HepG2 (cell line): ENCODE measurements around the gene STOM. TPM values are rescaled to one million over a fixed set of nuclear protein-coding genes. Genes with fewer than 3 reads are reported as not detected.

Experiments used
- ATAC-seq: fragments of 200-7000 bp; cut with Tn5 transposase; 3 replicates; pipeline ENCODE4 v1.9.1; 2020; ENCODE audit warnings: mild to moderate bottlenecking, moderate library complexity
- BruUV-seq: library from RNA; stranded (reverse); fragments of 400-500 nt; replicated peaks from 2 replicates; lab custom pipeline; 2021; lab: Mats Ljungman, UMichigan
- CTCF ChIA-PET: fragments of 300-600 bp; formaldehyde crosslinking; extraction: SDS; loops from one replicate; lab custom pipeline; 2021; ENCODE audit warnings: low total read pairs, inconsistent platforms, low intra/inter-chr PET ratio; lab: Yijun Ruan, JAX
- POLR2A ChIA-PET: fragments of 350-600 bp; sonication (Branson Sonifier 250); formaldehyde crosslinking; loops from one replicate; lab custom pipeline; 2020; ENCODE audit warnings: antibody characterized with exemption, inconsistent platforms; lab: Yijun Ruan, JAX
- DNase-seq: peaks from one replicate; pipeline ENCODE4 v3.0.0-alpha.2; 2015; ENCODE audit warnings: low spot score
- FAIRE-seq: peaks from 3 replicates; lab custom pipeline; 2011; peaks lifted over from hg19 to GRCh38; lab: Jason Lieb, UNC
- H2AFZ ChIP-seq: one replicate; pipeline ENCODE4 v1.6.1; 2011; ENCODE audit warnings: low read length, inconsistent platforms
- H3K27ac ChIP-seq: fragments of 300-600 bp; 3 replicates; pipeline ENCODE4 v1.8.0; 2011; ENCODE audit warnings: mixed run types, mild to moderate bottlenecking, mixed read lengths, low read length, inconsistent platforms; ENCODE audit not compliant: insufficient read depth; ENCODE audit errors: extremely low read length
- H3K27me3 ChIP-seq, 2 experiments: fragments of 200-600 bp in 1 of 2; 2 replicates in 1 of 2; 3 replicates in 1 of 2; pipeline versions ENCODE4 v1.6.0 to v1.8.0; 2011; ENCODE audit warnings: low read length in 2 of 2, mild to moderate bottlenecking in 2 of 2, moderate library complexity in 2 of 2, inconsistent platforms in 1 of 2; ENCODE audit not compliant: insufficient read depth in 2 of 2, control insufficient read depth in 1 of 2
- H3K36me3 ChIP-seq, 2 experiments: fragments of 200-600 bp in 1 of 2; replicated peaks in 1 of 2; 2 replicates in 1 of 2; 3 replicates in 1 of 2; pipeline versions ENCODE4 v1.5.1 to v1.8.0; 2011; ENCODE audit warnings: low read length in 2 of 2, inconsistent platforms in 1 of 2; ENCODE audit not compliant: insufficient read depth in 2 of 2, control insufficient read depth in 1 of 2
- H3K4me1 ChIP-seq: 2 replicates; pipeline ENCODE4 v1.5.1; 2012; ENCODE audit warnings: low read length, inconsistent platforms; ENCODE audit not compliant: insufficient read depth
- H3K4me2 ChIP-seq: 2 replicates; pipeline ENCODE4 v1.6.0; 2011; ENCODE audit warnings: low read depth, low read length, inconsistent platforms
- H3K4me3 ChIP-seq, 3 experiments: fragments of 200-600 bp in 1 of 3; sonication (generic), shearing (Covaris generic) in 1 of 3; replicated peaks in 1 of 3; 2 replicates each; pipeline ENCODE4 v1.5.1; 2011 to 2016; ENCODE audit warnings: low read length in 3 of 3, inconsistent platforms in 2 of 3, low read depth in 2 of 3, mild to moderate bottlenecking in 2 of 3, control low read depth in 1 of 3, mixed read lengths in 1 of 3; ENCODE audit not compliant: insufficient read depth in 1 of 3
- H3K79me2 ChIP-seq: one replicate; pipeline ENCODE4 v1.6.1; 2011; ENCODE audit warnings: low read length, inconsistent platforms; ENCODE audit not compliant: insufficient read depth
- H3K9ac ChIP-seq: 2 replicates; pipeline ENCODE4 v1.6.0; 2011; ENCODE audit warnings: mild to moderate bottlenecking, low read depth, low read length, inconsistent platforms; ENCODE audit not compliant: insufficient read depth
- H3K9me3 ChIP-seq: 2 replicates; pipeline ENCODE4 v1.5.1; 2012; ENCODE audit warnings: mild to moderate bottlenecking, low read length
- H4K20me1 ChIP-seq: 2 replicates; pipeline ENCODE4 v1.6.0; 2011; ENCODE audit warnings: inconsistent platforms, mild to moderate bottlenecking, low read length, moderate library complexity; ENCODE audit not compliant: insufficient read depth
- ATM ChIP-seq: fragments of 450-650 bp; IDR thresholded peaks from 2 replicates; pipeline ENCODE4 v1.7.1; 2017; ENCODE audit warnings: mild to moderate bottlenecking, borderline replicate concordance
- CBX1 ChIP-seq: IDR thresholded peaks from one replicate; pipeline ENCODE4 v1.6.1; 2016; ENCODE audit warnings: antibody characterized with exemption, low read depth
- HNRNPH1 ChIP-seq: fragments of 200-400 bp; formaldehyde crosslinking; optimal IDR thresholded peaks from 2 replicates; pipeline ENCODE3; 2017; ENCODE audit warnings: mild to moderate bottlenecking, low read depth, low read length
- IRF2 ChIP-seq: IDR thresholded peaks from 2 replicates; pipeline ENCODE4 v1.6.1; 2018; ENCODE audit warnings: missing genetic modification reagents, missing compliant biosample characterization
- KLF9 ChIP-seq: IDR thresholded peaks from 2 replicates; pipeline ENCODE4 v1.6.1; 2016; ENCODE audit warnings: low read depth
- MAFF ChIP-seq: IDR thresholded peaks from 2 replicates; pipeline ENCODE4 v1.6.1; 2011; ENCODE audit warnings: low read depth, low read length, improper control_type of control experiment
- MBD4 ChIP-seq: IDR thresholded peaks from 2 replicates; pipeline ENCODE4 v1.6.1; 2012; ENCODE audit warnings: low read length, inconsistent platforms, borderline replicate concordance
- MTF2 ChIP-seq: sonication (generic); formaldehyde crosslinking; IDR thresholded peaks from 2 replicates; pipeline ENCODE4 v1.5.0; 2020; ENCODE audit warnings: missing genetic modification reagents, borderline replicate concordance
- PHF8 ChIP-seq: sonication (generic); formaldehyde crosslinking; IDR thresholded peaks from 2 replicates; pipeline ENCODE4 v1.5.0; 2020; ENCODE audit warnings: missing genetic modification reagents
- SOX13 ChIP-seq, 3 experiments: fragments of 450-650 bp in 1 of 3; sonication (generic) in 1 of 3; formaldehyde crosslinking in 1 of 3; IDR thresholded peaks in 2 of 3; conservative IDR thresholded peaks in 1 of 3; 2 replicates each; pipeline versions ENCODE4 v1.5.0 to v1.6.1; 2016 to 2020; ENCODE audit warnings: antibody characterized with exemption in 1 of 3, mild to moderate bottlenecking in 1 of 3, missing compliant biosample characterization in 1 of 3, missing genetic modification reagents in 1 of 3, moderate library complexity in 1 of 3
- SRSF1 ChIP-seq: fragments of 200-400 bp; formaldehyde crosslinking; optimal IDR thresholded peaks from 2 replicates; pipeline ENCODE3; 2017; ENCODE audit warnings: mild to moderate bottlenecking, low read depth, low read length, moderate library complexity
- SYNCRIP ChIP-seq: fragments of 200-400 bp; formaldehyde crosslinking; IDR thresholded peaks from 2 replicates; pipeline ENCODE4 v1.6.1; 2018; ENCODE audit warnings: mild to moderate bottlenecking, low read depth, low read length; ENCODE audit not compliant: insufficient read depth
- TBP ChIP-seq: sonication (generic); formaldehyde crosslinking; IDR thresholded peaks from 2 replicates; pipeline ENCODE4 v1.5.0; 2020; ENCODE audit warnings: missing genetic modification reagents
- TMF1 ChIP-seq: sonication (generic); formaldehyde crosslinking; IDR thresholded peaks from 2 replicates; pipeline ENCODE4 v1.8.1; 2022; ENCODE audit warnings: low read depth, missing genetic modification reagents
- XBP1 ChIP-seq: sonication (generic); formaldehyde crosslinking; IDR thresholded peaks from 2 replicates; pipeline ENCODE4 v1.5.0; 2020; ENCODE audit warnings: missing genetic modification reagents
- XRCC5 ChIP-seq: fragments of 200-400 bp; formaldehyde crosslinking; optimal IDR thresholded peaks from 2 replicates; pipeline ENCODE3; 2017; ENCODE audit warnings: mild to moderate bottlenecking, low read length
- ZNF143 ChIP-seq: sonication (generic); formaldehyde crosslinking; IDR thresholded peaks from 2 replicates; pipeline ENCODE4 v1.4.0; 2020; ENCODE audit warnings: missing genetic modification reagents
- ZNF20 ChIP-seq: sonication (generic); formaldehyde crosslinking; IDR thresholded peaks from 2 replicates; pipeline ENCODE4 v1.4.0; 2020; ENCODE audit warnings: mild to moderate bottlenecking, moderate library complexity, missing genetic modification reagents
- ZNF232 ChIP-seq: sonication (generic); formaldehyde crosslinking; IDR thresholded peaks from 2 replicates; pipeline ENCODE4 v1.4.0; 2020; ENCODE audit warnings: missing genetic modification reagents, borderline replicate concordance
- ZNF451 ChIP-seq: sonication (generic); formaldehyde crosslinking; IDR thresholded peaks from 2 replicates; pipeline ENCODE4 v1.5.0; 2020; ENCODE audit warnings: mild to moderate bottlenecking, missing genetic modification reagents
- ZNF552 ChIP-seq: sonication (generic); formaldehyde crosslinking; IDR thresholded peaks from 2 replicates; pipeline ENCODE4 v1.9.0; 2022; ENCODE audit warnings: missing genetic modification reagents, mild to moderate bottlenecking, borderline replicate concordance
- ZNF567 ChIP-seq: sonication (generic); formaldehyde crosslinking; IDR thresholded peaks from 2 replicates; pipeline ENCODE4 v1.8.1; 2023; ENCODE audit warnings: mild to moderate bottlenecking, missing genetic modification reagents, borderline replicate concordance
- ZNF672 ChIP-seq: sonication (generic); formaldehyde crosslinking; IDR thresholded peaks from 2 replicates; pipeline ENCODE4 v1.8.1; 2022; ENCODE audit warnings: missing genetic modification reagents
- WGBS: methylation state at CpG from one replicate; pipeline ENCODE4 v1.1.6; 2017; ENCODE audit warnings: low lambda C conversion rate; 5-methylcytosine and 5-hydroxymethylcytosine counted together
- in situ Hi-C: cut with HindIII; loops from 2 replicates; pipeline ENCODE4 v1.10.0; 2017; ENCODE audit warnings: low pct_unique_long_range_greater_than_20kb; ENCODE audit not compliant: extremely low pct_ligation_motif_present
- intact Hi-C: fragments of 100-400 bp; cut with micrococcal nuclease; formaldehyde crosslinking; loops from one replicate; pipeline ENCODE4 v1.10.0; 2022; ENCODE audit not compliant: unreplicated experiment
- polyA plus RNA-seq, 8 experiments: library from polyadenylated mRNA; depleted of rRNA in 3 of 8; stranded (reverse) in 7 of 8; unstranded in 1 of 8; fragments of >200 nt; fragmentation: Illumina TruSeq in 4 of 8; extraction: Trizol in 4 of 8; gene quantifications; 2 replicates each; pipeline versions ENCODE4 v1.2.1 to v1.2.3, GENCODE V29; 2011 to 2016; ENCODE audit warnings: low read depth in 4 of 8, missing spikeins in 1 of 8, mixed read lengths in 1 of 8; ENCODE audit not compliant: insufficient read depth in 1 of 8
- total RNA-seq, 5 experiments: library from RNA; depleted of rRNA; stranded (reverse); fragments of >200 nt; fragmentation: Illumina TruSeq; extraction: Trizol; gene quantifications; 2 replicates each; pipeline ENCODE4 v1.2.3, GENCODE V29; 2016; ENCODE audit warnings: low read depth in 1 of 5
- TF ChIP-seq, protein P1 (sequence below): sonication (generic); formaldehyde crosslinking; IDR thresholded peaks from 2 replicates; pipeline ENCODE4 v1.5.1; 2020; ENCODE audit warnings: missing genetic modification reagents, mild to moderate bottlenecking, borderline replicate concordance
- TF ChIP-seq, protein P2 (sequence below): sonication (generic); formaldehyde crosslinking; conservative IDR thresholded peaks from 2 replicates; pipeline ENCODE4 v1.4.0; 2020; ENCODE audit warnings: mild to moderate bottlenecking, missing genetic modification reagents, moderate library complexity

Gene STOM
- total and polyA plus RNA-seq, 2 of the 13 experiments (the other 11 are each of a cell fraction or from before 2014, with no cell fraction given) = 43.6 to 165 TPM

DNA sequence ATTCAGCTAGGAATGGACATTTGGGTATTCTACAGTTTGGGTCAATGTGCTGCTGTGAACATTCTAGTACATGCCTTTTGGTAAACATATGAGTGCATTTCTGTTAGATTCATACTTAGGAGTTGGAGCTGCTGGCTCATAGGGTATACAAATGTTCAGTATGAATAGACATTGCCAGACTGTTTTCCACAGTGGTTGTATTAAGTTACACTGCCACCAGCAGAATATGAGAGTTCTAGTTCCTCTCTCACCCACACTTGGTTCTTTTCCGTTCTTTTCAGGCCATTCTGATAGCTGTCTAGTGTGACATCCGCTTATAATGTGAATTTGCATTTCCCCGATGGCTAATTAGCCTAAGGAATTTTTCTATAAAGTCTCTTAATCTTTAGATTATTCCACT lies 25.0 kb downstream of the STOM start:
- BruUV-seq = no TSS peak
- peaks cover 14 to 57% of the 10 kb centered on the region in 2 experiments; a peak in 4 of 5 replicates for H3K36me3 ChIP-seq
- H3K9ac ChIP-seq = no peak overlapping the region

DNA sequence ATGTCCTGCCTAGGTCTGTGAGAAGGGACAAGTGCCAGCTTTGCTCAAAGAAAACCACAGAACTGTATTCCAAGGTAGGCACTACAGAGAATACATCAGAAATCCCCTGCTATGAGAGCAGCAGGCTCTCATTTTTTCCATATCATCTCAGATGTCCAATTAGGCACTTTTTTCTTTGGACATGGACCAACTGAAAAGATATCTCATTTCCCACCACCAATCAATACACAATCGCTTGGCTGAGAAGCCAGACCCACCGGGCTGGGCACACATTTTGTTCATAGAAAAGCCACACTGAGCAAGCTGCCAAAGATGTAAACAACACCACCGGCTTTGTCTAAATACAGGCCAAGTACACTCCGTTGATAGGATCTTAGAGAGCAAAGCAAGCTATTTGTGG lies 25.9 kb downstream of the STOM start:
- FAIRE-seq (no peak), ATAC-seq (no peak), DNase-seq (no peak)
- H3K4me1 ChIP-seq = no peaks in the 10 kb centered on the region
- POLR2A ChIA-PET = interaction anchor here (1.3 kb wide), 1 partner anchor 15 kb away, joined by 3 read pairs; no protein-coding TSS in a partner anchor
- in situ Hi-C loops = no loop called here
- BruUV-seq = no TSS peak
- intact Hi-C loops = no loop called here
- CTCF ChIA-PET = no interaction called here
- H3K9ac ChIP-seq = no peak overlapping the region
- no peaks in the 10 kb centered on the region for H4K20me1 ChIP-seq
- H2AFZ ChIP-seq = no peak overlapping the region
- H3K9me3 ChIP-seq = no peaks in the 10 kb centered on the region
- WGBS = 91% methylated on average over 4 of the region's 4 CpGs
- no peak overlapping the region for H3K4me3 ChIP-seq
- no peaks in the 10 kb centered on the region for H3K79me2 ChIP-seq
- H3K27me3 ChIP-seq = no peaks in the 10 kb centered on the region
- peaks cover 12 to 56% of the 10 kb centered on the region in 2 experiments; a peak in 4 of 5 replicates for H3K36me3 ChIP-seq
- H3K27ac ChIP-seq = no peak overlapping the region
- H3K4me2 ChIP-seq = no peak overlapping the region
- no peak for TF ChIP-seq CBX1
- TF ChIP-seq ZNF143 = no peak
- TF ChIP-seq ZNF672 (CRISPR knock-in tag) = no peak
- no peak for TF ChIP-seq MAFF
- TF ChIP-seq KLF9 = no peak
- TF ChIP-seq, protein P1, sequence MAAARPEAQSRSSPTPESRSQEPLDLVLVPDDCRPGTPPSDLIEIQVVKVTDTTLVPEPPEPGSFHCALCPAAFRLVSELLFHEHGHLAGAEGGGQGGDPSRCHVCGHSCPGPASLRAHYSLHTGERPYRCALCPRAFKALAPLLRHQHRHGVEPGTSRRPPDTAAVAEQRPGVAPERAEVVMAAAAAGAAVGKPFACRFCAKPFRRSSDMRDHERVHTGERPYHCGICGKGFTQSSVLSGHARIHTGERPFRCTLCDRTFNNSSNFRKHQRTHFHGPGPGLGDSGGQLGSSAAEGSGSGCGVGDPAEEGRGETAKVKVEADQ (CRISPR knock-in tag) = no peak
- no peak for TF ChIP-seq ZNF552 (CRISPR knock-in tag)
- TF ChIP-seq SRSF1 = no peak
- TF ChIP-seq, protein P2, sequence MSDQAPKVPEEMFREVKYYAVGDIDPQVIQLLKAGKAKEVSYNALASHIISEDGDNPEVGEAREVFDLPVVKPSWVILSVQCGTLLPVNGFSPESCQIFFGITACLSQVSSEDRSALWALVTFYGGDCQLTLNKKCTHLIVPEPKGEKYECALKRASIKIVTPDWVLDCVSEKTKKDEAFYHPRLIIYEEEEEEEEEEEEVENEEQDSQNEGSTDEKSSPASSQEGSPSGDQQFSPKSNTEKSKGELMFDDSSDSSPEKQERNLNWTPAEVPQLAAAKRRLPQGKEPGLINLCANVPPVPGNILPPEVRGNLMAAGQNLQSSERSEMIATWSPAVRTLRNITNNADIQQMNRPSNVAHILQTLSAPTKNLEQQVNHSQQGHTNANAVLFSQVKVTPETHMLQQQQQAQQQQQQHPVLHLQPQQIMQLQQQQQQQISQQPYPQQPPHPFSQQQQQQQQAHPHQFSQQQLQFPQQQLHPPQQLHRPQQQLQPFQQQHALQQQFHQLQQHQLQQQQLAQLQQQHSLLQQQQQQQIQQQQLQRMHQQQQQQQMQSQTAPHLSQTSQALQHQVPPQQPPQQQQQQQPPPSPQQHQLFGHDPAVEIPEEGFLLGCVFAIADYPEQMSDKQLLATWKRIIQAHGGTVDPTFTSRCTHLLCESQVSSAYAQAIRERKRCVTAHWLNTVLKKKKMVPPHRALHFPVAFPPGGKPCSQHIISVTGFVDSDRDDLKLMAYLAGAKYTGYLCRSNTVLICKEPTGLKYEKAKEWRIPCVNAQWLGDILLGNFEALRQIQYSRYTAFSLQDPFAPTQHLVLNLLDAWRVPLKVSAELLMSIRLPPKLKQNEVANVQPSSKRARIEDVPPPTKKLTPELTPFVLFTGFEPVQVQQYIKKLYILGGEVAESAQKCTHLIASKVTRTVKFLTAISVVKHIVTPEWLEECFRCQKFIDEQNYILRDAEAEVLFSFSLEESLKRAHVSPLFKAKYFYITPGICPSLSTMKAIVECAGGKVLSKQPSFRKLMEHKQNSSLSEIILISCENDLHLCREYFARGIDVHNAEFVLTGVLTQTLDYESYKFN (CRISPR knock-in tag) = no peak
- no peak for TF ChIP-seq MBD4
- no peak for TF ChIP-seq XBP1 (CRISPR knock-in tag)
- TF ChIP-seq ZNF20 (CRISPR knock-in tag) = no peak

More for the DNA sequence above, 25.0 kb downstream of the STOM start:
- WGBS = 97% methylated on average over 3 of the region's 3 CpGs
- FAIRE-seq = no peak
- no peak for ATAC-seq
- H3K4me3 ChIP-seq = no peak overlapping the region
- ChIA-PET POLR2A (interaction anchor here (1.3 kb wide), 1 partner anchor 14 kb away, joined by 3 read pairs; no protein-coding TSS in a partner anchor), CTCF (no interaction called here)
- no peak overlapping the region for H2AFZ ChIP-seq
- H3K9me3 ChIP-seq = no peaks in the 10 kb centered on the region
- no peaks in the 10 kb centered on the region for H3K79me2 ChIP-seq
- no peaks in the 10 kb centered on the region for H3K27me3 ChIP-seq
- no peaks in the 10 kb centered on the region for H3K4me1 ChIP-seq
- no peak overlapping the region for H3K27ac ChIP-seq
- no peak for DNase-seq
- no peaks in the 10 kb centered on the region for H4K20me1 ChIP-seq
- in situ Hi-C loops = no loop called here
- no peak overlapping the region for H3K4me2 ChIP-seq
- TF ChIP-seq XRCC5 (no peak), TBP (no peak), SYNCRIP (no peak), TMF1 (no peak), ZNF567 (CRISPR knock-in tag) (no peak), HNRNPH1 (no peak), IRF2 (no peak), MTF2 (CRISPR knock-in tag) (no peak), ATM (no peak), ZNF451 (CRISPR knock-in tag) (no peak), PHF8 (no peak), SOX13 (IDR thresholded peaks at IDR 0.05) (no peak), SOX13 (CRISPR knock-in tag; conservative IDR thresholded peaks at IDR 0.05 in 1 of 2, IDR thresholded peaks at IDR 0.05 in 1 of 2) (no peak), ZNF232 (CRISPR knock-in tag) (no peak)
- intact Hi-C loops = no loop called here
